Activated gamma-delta T cell treated with Interleukin-2 at 50 U/mL for 16 hours (primary cell): Measurements from ENCODE around the gene PLXNA2.

Source experiments
- DNase-seq: peaks from one replicate; pipeline ENCODE4 v3.0.0-alpha.2; 2020

The PLXNA2 gene

DNA sequence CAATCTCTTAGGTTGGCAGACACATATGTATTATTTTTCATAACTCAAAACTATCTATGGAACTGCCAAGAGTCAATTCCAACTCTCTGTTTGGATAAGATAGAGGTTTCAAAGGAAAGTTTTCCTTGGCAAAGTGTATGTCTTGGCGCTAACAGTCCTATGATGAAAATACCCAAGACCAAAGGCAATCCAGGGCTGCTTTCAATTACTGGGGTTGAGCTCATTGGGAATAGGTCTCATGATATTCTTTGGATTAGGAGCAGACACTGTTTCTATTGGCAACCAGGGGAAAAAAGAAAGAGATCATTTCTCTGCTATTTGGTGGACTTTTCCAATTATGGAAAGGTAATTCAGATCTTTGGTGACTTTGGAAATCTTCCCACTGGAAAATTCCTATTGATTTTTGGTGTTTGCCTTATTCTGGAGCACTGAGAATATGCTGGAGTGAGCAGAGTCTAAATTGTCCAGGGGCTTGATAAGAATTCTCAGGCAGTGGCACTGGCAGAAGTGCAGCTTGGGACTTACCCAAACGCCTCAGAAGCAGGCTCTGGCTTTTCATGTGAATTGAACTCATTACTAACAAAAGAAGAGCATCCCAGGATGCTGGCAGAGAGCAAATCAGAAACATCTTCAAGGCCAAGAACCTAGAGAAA, 20.4 kb upstream of the PLXNA2 start:
- no peak for DNase-seq

DNA sequence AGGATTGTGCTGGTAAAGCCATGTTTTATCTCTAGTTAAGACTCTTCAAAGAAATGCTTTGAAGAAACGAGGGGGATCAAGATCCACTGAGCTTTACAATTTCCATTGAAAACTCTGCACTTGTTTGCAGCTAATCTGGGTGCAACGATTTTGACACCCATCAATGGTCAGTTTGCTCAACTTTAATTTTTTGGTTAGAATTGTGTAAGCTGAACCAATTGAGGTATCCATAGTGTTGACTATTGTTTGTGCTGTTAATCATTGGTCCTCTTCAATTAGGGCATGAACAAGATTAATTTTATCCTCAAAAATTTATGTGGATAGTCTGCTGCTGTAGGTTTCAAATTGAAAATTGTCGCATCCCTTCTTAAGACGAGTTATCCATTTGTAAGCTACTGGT, 17.7 kb upstream of the PLXNA2 start:
- no peak for DNase-seq

DNA sequence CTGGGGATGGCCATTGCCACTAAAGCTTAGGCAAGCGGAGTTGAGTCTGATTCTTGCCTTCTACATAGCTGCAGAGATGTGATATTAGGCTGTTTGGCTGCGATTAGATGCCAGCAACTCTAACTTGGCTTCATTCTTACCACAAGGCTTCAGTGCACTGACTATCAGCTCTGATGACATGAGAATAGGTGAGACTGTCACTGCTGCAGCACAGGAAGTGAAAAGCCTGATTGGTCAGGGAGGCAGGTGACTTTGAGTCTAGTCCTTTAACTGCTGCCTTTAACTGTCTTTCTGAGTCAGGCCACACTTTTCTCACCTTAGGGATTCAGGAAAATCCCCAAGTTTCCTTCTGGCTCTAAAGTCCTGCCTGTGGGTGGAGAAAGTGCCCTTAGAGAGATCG, 14.1 kb upstream of the PLXNA2 start:
- DNase-seq, result no peak

DNA sequence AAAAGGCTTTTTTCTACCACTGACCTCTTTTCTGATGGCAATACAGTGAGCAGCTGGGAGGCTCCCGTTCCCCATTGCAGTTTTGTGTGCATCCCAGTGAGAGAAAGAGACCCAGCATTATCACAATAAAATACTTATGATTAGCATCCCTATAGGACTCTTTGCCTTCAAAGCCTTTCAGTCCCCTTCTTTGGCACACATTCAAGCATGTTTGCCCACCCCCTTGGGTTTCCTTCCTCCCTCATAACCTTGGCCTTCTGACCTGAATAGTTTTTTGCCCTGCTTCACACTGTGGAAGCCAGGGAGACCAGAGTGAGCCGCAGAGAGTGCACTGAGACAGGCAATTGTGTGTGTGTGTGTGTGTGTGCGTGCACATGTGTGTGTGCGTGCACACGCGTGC, 13.2 kb upstream of the PLXNA2 start:
- no peak for DNase-seq

DNA sequence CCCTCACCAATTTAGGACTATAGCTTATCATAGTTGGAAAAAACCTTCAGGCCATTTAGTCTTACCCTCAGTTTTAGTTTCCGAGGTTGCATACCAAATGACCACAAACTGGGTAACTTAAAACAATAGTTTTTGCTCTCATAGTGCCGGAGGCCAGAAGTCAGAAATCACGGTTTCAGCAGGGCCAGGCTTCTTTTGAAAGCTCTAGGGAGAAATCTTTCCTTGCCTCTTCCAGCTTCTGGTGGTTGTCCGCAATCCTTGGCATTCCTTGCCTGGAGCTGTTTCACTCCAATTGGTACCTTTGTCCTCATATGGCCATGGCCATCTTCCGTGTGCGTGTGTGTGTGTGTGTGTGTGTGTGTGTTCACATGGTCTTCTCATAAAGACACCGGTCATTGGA, 12.4 kb upstream of the PLXNA2 start:
- DNase-seq, result no peak

DNA sequence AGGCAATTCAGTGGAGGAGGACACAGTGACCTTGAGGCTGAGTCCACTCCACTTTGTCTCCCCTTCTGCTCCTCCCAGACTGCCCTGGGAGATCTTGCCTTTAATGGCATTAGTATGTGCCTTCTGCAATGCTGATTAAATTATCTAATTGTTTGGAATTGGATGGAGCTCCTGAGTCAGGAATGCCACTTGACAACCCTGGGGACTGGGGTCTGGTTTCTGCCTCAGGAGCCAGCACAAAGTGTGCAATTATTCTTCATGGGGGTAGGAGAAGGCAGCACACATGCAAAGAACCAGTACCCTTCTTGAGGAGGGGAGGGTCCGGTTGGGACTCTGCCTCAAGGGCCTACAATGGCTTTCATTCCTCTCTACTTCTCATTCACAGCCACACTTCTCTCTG, 11.9 kb upstream of the PLXNA2 start:
- DNase-seq, result no peak

DNA sequence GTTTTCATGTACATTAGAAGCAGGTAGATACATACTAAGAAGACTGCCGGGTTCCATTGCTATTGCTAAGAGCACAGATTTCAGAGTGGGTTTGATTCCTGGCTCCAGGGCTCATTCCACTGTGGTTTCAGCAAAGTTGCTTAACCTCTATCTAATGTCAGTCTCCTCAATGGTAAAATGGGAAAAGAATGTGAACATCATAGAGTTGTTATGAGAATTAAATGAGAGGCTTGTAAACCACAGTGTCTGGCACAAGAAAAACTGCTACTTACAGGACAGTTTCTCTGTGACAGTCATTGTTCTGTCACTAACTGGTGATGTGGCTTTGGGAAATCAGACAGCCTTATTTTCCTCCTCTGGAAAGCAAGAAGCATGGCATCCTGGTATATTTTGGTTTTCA, 10.7 kb upstream of the PLXNA2 start:
- no peak for DNase-seq

DNA sequence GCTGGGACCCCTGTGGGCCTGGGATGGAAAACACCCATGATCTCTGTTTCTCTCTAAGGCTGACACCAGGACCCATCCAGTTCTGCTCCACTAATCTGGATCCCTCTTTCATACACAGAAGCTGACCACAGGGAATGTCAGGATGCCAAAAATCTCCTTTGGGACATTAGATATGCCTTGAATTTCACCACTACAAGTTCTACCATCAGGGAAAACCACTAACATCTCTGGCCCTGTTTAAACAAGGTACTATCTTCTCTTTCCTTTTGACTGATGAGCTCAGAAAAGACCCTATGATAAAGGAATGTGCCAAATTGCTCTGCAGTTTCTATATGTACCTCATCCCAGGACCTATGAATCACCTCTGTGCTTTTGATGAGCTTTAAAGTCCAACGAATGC, 10.2 kb upstream of the PLXNA2 start:
- DNase-seq, result no peak

DNA sequence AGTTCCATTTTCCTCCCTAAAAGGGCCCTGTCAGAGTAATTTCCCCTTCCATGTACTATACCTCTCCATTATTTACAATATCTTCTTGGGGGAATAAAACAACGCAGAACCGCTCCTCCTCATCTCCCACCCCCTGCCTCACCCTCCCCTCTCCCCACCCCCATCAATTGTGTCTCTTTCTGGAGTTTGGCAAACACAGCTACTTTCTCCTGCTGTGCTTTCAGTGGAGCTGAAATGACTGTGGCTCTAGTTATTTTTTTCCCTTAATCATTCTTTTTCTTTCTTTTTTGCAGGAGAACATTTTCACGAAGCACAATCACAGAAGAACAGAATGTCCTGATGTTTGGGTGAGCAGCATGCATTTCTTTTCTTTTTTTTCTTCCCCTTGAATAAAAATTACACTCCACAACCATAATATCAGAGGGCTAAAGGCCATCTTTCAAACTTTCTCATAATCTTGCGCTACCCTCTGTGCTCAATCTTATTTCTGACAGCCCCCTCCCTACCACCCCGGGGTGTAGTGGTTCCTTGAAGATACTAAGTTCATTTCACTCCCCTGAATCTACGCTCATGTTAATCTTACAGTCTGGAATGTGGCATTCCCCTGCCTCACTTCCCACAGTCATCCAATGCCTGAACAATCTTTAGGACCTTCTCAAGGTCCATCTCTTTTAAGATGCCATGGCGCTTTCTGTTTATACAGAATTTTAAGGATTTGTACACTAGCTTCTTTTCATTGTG, 8.8 kb upstream of the PLXNA2 start:
- no peak for DNase-seq

DNA sequence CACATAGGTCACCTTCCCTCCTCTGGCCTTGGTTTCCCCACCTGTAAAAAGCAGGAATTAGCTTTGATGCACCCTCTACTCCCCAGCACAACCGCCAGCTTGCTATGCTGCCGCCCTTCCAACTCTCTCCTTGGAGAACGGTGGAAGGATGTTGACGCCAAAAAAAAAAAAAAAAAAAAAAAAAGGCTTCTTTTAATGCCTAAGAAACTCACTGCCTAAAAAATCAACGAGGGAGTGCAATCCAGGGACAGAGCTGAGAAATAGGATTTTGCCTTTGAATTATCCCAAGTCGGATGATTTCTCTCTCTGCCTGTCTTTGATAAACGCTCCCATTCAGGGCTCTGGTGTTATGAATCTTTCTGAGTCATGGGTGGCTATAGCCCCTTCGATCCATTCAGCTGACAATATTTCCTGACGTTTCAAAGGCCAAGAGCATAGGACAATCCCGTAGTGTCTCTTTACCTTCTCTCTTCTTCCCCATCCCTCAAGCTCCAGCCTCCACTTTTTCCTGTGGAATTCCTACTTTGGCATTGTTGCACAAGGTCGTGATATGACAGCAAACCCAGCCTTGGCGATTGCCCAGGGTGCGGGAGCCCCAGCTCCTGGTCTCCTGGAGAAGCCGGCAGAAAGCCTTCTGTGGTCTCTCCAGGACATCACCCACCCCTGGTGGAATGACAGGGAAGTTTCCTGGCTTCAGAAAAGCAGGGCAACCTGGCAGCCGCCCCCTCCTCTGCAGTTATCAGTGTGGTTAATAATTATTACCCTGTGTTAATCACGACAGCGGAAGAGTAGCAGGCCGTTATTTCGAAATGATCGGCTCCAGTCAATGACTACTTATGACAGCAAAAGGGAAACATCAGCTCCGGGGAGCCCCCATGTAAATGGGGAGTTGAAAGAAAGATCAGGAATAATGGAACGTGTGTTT, 8.0 kb upstream of the PLXNA2 start:
- no peak for DNase-seq

DNA sequence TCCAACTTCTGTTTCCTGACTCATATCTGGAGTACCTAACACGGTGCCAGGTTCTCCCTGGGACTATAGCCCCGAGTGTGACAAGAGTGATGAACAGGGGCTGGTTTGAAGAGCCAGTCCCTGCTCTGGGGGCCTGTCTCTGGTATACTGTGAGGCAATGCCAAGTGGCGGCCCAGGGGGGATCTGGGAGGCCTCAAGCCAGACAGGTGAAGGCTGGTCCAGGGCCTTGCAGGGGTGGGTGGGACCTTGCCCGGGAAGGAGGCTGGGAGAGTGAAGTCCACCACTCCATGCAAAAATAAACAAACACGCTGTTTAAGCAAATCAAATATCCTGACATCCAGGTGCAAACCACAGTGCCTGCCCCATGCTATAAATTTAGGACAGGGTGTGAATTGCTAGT, 6.8 kb upstream of the PLXNA2 start:
- DNase-seq, result no peak

DNA sequence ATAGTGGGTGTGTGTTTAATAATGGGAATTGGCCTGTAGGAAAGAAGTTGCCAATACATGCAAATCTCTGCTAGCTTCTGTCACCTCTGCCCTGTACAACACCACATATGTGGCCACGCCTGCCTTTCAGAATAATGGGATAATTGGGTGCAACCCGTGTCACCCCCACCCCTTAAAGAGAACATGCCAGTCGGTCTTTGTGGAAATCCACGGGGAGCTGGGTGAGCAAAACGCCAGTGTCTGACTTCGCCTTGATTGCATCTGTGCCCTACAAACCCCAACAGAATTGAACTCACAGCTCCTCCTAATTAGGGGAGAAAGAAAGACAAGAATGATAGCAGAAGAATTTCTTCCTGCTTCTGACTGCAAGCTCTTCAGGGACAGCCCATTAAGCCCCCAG, 6.4 kb upstream of the PLXNA2 start:
- no peak for DNase-seq

DNA sequence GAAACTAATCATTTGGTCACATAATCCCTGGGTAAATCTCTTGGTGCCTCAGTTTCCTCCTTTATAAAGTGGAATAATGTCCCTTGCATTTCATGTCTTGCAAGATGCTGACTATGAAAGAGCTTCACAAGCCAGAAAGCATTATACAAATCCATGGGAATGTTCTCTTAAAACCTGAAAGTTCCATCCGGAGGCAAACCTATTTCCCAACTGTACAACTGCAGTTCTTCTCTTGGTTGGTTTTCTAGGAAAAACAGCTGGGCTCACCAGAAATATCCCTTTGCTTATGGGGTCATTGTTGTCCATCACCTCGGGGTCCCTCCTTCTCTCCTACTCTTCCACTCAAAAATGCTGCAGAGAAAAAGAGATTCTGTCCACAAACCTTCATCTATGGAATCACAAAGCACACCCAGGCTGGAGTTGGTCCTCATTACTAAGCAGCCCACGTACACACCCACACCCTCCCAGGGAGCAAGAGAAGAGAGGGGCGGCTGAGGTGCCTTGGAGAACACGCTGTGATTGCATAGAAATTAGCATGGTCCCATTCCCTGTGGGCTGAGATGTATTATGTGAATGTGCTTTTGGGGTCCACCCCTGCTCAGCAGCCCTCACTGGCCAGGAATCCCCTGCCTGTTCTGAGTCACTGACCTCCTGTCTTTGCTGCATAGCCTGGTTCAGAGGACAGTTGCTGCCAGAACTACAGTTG, 5.0 kb upstream of the PLXNA2 start:
- DNase-seq, result no peak

DNA sequence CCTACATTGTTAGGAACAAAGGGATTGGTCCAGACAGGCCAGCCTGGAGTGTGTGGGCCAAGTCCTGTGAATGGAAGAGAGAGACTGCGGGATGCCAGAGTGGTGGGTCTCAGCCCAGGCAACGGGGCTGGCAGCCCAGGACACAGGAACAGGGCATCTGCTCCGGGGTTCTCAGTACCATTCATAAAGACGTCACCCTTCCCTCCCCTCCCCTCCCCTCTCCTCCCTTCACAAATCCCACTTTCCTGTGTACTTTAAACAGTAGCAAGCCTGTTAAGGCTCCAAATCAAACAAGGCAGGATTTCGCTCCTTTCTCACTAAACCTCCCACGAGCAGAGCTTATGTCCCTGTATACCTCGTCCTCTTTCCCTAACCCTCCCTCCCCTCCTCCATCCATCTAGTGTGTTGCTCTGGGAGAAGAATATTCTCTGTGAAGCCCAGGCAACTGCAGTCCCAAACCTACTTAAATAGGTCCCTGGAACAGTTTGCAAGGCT, 4.2 kb upstream of the PLXNA2 start:
- DNase-seq, result no peak

DNA sequence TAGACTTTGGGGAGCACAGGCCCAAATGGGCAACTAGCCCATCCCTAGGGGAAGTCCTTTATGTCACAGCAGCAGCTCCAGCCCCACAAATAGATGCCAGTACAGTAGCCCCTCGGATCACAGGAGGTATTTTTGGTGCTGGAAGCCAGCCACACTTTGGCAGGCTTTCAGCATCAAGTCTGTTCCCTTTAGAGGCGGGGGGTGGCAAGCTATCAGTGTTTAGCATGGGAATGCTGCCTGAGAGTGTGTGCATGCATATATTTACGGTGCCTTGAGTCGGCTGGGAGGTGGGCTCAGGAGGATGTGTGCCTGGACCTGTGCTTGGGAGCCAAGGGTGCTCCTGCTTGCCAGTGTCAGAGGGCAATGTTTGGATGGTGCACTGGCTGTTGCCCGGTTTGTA, 3.5 kb upstream of the PLXNA2 start:
- no peak for DNase-seq

DNA sequence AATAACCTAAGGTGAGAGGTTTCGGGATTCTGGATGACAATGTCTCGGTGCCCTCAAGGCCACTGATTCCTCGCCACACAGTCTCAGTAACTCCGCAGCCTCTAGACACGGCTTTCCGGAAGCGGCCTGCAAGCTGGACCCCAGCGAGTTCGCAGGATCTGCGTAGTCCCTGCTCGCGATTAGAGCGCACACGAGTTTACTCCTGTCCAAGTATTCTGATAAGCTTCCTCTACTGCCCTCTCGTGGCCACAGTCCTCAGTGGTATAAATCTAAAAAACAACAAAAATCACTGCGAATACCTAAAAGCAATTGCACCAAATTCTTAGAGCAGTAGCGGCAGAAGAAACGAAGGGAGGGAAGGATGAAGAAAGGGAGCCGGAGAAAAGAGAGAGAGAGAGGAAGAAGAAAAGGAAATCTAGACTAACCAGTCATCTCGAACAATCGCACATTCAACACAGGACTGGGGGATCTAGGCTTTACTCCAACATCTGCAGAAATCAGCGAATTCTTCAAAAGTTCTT, 1.1 kb upstream of the PLXNA2 start:
- DNase-seq, result peak; percentile 78

DNA sequence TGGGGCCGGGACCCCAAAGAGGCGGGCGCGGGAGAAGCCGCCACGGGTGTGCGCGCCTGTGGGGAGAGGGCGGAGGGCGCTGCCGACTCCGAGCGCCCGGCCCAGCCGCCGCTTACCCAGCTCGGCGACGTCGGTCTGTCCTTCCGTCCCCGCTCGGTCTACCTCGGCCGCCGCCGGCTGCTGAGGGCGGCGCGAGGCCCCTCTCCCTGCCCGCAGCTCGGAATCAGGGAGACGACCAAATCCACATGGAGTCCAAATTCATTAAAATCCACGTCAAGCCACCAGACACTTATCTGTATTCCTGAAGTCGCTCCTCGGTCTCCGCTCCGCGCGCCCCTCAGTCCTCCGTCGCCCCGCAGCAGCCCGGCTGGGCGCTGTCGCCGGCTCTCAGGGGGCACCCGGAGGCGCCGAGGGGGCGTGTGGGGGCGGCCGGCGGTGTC, 637 bp downstream of the PLXNA2 start:
- DNase-seq, result no peak

DNA sequence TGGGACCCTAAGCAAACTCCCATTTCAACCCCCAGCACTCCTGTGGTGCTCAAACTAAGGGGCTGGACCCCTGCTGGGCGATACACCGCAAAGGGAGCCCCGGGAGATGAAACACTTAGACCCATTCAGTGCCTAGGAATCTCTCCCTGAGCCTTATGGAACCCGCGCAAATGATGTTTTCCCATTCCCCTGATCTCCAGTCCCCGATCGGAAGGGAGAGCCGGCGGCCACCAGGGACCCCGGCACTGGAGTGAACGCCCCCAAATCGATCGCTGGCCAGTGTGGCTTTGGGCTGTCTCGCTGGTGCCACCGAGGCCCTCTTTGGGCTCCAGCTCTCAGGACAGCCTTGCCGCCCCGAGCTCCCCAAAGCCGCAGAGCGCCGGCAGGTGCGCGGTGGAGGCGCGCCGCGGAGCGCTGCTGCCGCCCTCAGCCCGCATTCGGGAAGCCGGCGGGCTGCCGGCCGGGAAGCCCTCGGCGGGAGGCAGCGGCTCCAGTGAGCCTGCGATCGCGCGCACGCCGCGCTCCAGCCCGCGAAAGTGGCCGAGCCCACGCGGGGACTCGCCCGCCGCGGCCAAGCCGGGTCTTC, 1.1 kb downstream of the PLXNA2 start:
- DNase-seq, result no peak

DNA sequence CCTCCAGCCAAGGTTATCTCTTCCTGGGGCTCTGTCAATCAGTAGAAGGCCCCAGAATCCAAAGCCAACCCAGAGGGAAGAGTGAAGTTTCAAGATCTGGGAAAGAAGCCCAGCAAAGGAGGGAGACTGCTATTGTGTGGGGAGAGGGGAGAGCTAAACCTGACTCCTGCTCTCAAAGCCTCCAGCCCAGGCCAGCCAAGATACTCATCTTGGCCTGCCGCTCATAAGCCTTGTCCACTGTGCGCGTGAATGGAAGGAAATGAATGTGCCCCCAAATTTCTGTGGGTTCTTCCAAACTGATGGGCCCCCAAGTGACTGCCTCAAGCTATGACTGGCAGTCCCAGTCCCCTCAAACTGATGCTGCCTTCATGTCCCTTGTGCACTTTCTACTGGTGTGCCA, 2.0 kb downstream of the PLXNA2 start:
- no peak for DNase-seq

DNA sequence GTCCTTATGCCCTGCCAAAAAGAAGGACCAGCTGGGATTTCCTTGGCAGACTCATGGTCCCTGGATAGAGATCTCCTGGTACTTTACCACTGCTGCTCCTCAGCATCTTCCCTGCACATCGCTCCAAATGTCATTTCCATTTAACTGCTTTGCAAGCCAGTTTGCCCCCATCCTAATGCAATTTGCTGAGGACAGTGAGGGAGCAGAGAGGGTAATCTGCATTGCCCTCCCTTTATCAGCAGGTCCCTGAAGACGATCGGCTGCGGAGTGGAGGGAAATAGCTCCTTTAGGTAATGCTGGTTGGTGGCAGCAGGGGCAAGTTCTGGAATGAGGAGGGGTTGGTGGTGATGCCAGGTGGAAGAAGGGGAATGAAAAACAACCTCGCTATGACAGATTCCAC, 2.7 kb downstream of the PLXNA2 start:
- DNase-seq, result no peak

DNA sequence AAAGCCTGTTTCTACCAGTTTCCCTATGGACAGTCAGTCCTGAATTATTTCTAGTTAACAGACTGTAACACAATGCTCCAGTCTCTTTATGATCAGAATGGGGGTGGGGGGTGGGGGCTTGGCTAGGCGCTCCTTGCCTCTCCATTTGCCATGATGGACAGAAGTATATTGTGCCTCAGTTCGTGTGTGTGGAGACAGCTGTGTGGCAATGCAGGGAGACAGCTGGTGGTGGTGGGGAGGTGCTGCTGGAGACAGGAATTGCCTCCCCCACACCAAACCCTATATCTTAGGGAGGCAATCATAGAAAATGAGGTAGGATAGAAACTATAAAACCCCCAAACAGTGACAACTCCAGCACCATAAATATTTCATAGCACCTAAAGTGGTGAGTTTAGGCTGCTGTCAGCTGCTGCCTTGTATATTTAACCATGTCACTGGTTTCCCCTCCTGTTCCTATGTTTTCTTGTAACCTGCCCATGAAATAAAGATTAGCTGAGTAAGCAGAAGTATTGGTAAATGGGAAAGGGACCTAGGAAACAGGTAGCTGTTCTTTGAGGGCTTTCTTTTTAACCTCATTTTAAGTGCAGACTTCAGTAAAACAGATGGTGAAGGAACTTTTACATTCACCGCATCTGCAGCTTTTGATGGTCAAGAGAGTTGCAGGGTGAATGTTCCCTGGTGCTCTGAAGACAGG, 3.4 kb downstream of the PLXNA2 start:
- DNase-seq, result no peak
